Islet precursor cell (in vitro differentiated cells): ENCODE data around the gene IFNAR2.
"Not testable (repeated sequence)": the region's sequence is repeated elsewhere in the genome, so short reads cannot be mapped to it uniquely, and the experiment has no call there.

Source experiments
- DNase-seq: peaks from one replicate; pipeline ENCODE4 v3.0.0-alpha.2; 2018

The IFNAR2 gene

DNA sequence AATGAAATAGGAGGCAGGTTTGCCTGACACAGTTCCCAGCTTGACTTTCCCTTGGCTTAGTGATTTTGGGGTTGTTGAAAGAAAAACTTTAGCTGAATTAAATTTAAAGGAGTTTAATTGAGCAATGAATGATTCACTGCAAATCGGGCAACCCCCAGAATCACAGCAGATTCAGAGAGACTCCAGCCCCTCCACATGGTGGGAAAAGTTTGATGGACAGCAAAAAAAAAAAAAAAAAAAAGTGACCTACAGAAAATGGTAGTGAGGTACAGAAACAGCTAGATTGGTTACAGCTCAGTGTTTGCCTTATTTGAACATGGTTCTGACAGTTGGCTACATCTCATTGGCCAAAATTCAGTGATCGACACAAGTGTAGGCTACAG lies 12.6 kb upstream of the IFNAR2 start:
- DNase-seq = no peak

DNA sequence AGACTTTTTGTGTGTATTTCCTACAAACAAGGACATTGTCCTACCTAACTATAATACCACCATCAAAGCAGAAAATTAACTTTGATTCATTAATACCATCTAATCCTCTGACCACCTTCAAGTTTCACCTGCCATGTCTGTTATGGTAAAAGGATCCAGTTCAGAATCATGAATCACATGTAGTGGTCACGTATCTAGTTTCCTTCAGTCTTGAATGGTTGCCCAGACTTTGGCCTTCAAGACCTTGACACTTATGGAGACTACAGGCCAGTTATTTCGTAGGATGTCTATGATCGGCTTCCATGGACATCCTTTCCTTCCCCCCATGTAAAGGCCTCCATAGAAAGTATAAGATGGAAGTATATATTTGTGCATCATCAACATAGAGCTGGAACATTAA lies 10.4 kb upstream of the IFNAR2 start:
- DNase-seq = no peak

DNA sequence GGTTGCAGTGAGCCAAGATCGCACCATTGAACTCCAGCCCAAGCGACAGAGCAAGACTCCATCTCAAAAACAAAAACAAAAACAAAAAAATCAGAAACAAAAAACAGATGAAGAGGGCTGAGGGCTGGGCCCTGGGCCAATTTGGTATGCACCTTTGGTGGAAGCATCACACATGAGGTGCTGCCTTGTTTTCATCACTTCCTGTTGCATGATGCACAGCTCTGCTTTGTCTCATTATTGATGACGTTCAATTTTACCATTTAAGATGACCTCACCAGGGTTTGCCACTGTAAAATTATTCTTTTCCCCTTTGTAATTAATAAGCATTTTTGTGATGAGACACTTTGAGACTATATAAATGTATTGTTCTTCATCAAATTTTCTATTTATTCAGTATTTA lies 9.8 kb upstream of the IFNAR2 start:
- no peak for DNase-seq

DNA sequence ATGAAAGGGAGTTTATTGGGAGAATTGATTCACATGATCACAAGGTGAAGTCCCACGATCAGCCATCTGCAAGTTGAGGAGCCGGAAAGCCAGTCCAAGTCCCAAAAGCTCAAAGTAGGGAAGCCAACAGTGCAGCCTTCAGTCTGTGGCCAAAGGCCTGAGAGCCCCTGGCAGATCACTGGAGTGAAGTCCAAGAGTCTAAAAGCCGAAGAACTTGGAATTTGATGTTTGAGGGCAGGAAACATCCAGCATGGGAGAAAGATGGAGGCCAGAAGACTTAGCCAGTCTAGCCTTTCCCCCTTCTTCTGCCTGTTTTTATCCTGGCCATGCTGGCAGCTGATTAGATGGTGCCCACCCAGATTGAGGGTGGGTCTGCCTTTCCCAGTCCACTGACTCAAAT lies 4.4 kb upstream of the IFNAR2 start:
- not testable (repeated sequence) for DNase-seq

DNA sequence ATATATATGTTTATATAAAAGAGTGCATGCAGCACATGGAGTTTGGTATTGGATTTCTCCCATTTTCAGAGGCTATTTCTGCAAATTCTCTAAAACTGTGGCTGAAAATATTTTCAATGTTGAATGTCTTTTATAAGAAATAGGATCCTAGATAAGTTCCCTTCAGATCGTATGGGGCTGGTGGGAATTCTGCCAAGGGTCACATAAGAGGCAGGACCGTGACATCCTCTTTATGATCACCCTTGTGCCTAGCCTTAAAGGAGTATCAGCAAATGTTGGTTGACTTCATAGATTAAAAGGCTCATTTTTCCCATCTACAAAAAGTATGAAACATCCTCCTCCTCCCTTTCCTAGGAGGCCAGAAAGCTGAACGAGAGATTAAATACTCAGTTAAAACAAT lies 1.3 kb upstream of the IFNAR2 start:
- DNase-seq = no peak

DNA sequence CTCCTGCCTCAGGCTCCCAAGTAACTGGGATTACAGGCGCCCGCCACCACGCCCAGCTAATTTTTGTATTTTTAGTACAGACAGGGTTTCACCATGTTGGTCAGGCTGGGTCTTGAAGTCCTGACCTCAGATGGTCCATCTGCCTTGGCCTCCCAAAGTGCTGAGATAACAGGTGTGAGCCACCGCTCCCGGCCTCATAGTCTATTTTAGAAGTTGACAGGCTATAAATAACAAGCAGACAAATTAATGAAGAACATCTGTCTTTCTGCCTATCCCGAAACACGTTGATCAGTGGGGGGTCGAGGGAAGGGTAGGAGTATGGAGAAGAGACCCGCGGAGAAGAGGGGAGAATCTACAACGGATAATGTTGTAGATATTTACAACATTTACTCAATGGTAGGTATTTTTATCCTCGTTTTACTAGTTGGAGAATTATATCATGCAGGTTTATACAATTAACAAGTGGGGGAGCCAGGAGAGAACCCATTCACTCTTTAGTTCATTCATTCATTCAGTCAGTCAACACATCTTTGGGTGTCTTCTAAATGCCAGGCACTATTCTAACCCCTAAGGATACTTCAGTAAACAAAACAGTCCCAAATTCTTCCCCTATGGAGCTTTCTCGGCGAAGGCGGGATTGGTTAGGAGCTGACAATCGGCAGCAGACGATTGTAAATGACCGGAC lies 497 bp upstream of the IFNAR2 start:
- no peak for DNase-seq

DNA sequence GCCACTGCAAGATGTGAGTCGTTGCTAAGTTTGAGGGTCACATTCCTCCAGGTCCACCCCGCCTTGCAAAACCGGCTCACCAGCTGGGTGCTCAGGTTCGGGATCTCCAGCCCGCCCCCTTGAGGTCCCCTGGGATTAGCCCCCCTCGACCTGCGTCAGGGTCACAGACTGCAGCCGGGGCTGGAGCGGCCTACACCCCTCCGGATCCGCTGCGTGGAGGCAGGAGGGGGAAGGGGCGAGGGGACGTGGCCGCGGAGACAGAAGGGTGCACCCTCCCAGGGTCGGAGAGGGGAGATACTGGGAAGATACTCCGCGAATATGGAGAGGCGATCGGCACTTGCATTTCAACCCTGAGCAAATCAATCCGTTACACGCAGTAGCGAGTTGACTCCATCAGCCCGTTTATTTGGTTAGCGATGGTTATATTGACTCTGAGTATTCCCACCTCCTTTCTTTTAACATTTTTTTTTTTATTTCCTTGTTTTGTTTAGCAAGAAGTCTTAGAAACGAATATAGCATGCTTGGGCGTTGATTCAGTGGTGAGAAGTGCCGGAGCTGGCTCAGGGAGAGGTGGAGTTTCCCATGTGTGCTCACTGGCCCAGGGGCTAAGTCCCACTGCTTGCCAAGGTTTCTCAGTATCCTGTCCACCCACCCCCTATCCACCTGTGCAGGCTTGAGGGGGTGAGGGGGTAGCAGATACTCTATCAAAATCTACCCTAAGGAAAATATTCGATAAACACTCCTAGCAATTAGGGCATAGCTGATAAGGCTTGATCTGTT lies 997 bp downstream of the IFNAR2 start:
- peak; percentile 64 for DNase-seq

DNA sequence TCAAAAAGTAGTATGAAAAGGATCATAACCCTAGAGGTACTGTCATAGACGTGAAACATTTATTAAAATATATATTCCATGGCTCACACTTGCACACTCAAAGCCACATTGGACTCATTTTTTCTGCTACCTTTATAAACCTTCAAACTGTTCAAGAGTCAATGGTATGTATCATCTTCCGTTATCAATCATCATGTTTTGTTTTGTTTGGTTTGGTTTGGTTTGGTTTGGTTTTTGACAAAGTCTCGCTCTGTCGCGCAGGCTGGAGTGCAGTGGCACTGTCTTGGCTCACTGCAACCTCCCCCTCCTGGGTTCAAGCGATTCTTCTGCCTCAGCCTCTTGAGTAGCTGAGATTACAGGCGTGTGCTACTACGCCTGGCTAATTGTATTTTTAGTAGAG lies 1.8 kb downstream of the IFNAR2 start:
- no peak for DNase-seq

DNA sequence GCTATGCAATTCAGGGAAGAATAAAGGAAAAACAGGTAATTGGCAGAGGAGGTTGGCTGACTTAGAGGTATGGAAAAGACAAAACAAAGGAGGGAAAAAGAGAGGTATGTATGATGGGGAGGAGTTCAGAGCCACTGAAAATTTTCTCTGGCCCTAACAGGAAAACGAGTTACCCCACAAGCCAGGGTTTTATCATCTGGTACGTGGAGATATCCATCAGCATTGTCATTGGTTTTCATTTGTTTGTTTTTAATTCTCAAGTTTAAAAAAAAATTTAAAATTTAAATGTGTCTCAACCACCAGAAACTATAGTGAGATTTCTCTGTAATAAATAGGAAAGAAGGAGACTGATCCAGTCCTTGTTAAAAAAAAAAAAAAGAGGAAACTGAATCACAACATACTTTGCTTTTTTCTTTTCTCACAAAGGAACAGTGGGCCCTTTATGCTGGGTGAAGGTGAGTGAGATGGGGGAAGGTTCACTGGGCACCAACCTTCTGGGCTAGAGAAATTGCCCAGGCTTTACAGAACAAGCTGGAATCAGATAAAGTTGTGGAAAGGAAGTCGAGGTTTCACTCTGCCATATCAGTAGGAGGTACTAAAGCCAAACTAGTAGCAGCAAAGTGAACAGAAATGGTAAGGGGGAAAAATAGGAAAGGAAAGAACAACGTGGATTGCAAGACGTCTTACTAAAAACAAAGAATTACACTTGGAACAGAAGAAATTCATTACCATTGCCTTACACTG lies 2.7 kb downstream of the IFNAR2 start:
- peak; percentile 60 for DNase-seq

DNA sequence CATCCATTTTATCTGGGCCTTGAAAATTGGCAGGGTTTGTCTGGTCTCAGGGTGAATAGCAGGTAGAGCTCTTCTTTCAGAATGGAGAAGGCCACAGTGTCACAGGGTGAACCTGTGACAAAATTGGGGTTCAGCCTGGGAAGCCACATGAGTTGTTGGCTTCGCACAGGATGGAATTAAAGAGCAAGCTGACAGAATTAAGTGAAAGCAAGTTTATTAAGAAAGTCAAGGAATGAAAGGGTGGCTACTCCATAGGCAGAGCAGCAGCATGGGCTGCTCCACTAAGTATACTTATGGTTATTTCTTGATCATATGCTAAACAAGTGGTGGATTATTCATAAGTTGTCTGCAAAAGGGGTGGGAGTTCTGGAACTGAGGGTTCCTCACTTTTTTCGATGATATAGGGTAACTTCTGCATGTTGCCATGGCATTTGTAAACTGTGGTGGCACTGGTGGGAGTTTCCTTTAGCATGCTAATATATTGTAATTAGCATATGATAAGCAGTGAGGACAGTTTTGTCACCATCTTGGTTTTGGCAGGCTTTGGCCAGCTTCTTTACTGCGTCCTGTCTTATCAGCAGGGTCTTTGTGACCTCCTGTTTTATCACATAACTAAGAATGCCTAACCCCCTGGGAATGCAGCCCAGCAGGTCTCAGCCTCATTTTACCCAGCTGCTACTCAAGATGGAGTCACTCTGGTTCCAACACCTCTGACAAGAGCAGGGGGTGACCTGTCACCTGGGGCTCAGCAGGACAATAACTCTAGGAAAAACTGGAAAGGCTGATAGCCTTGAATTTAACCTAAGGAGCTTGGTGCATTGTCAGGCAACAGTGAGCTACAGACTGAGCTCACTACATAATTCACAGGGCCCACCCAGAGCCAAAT lies 5.1 kb downstream of the IFNAR2 start:
- DNase-seq = no peak

DNA sequence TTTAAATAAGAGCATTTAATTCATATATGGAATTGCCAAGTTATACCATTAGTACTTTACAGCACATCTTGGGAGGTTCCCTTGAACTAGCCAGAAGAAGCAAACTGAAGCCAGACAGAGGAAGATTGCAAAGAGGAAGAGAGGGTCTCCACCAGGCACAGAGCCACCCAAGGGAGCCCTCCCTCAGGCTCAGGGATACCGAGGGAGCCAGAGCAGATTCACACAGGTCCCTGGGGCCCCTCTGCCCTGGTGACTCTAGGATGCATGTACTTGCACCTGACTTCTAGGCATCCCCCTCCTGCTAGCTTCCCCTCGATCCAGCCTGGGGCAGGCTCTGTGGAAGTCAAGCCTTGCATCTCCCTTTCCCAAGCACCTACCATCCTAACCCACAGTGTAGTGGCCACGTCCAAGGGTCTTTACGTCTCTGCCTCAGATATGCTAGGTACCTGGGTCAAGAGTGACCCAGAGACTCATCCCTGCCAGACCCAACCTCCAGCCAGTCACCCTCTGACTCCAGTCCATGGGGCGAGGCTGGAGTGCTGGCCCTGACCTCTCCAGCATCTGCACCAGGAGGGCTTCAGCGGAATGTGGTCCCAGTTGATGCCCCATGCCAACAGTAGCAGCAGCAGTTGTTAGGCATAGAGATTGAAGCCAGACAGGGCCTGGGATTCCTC lies 6.4 kb downstream of the IFNAR2 start:
- no peak for DNase-seq

DNA sequence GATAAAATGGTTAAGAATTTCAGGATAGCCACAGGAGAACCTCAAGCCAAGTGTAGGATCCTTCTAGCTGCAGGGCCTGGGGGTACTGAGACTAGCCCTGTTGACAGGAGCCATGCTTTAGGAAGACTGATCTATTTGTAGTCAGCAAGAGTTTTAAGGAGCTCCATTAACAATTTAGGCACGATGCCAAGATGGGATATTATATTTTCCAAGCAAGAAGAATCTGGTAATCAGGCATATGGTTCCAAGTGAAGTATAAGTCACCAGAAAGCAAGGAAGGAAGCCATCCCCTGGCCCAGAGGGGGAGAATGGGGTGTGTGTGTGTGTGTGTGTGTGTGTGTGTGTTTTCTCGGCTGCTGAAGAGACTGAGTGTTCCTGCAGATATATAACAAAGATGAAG lies 7.0 kb downstream of the IFNAR2 start:
- no peak for DNase-seq

DNA sequence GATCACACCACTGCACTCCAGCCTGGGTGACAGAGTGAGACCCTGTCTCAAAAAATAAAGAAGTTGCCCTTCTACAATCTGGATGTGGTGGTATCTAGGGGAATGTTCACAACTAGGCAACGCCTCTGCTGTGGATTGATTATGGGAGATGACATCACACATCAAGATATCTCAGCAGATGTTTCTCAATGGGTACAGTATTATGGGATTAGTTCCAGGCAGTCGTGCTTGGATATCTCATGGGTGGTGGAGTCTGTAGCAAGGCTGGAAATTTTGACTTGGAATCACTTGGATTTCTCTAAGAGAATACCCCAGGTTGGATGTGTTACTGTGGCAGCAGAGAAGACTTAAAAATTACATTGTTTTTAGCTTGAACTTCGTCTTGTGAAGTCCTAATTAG lies 7.7 kb downstream of the IFNAR2 start:
- DNase-seq = no peak

DNA sequence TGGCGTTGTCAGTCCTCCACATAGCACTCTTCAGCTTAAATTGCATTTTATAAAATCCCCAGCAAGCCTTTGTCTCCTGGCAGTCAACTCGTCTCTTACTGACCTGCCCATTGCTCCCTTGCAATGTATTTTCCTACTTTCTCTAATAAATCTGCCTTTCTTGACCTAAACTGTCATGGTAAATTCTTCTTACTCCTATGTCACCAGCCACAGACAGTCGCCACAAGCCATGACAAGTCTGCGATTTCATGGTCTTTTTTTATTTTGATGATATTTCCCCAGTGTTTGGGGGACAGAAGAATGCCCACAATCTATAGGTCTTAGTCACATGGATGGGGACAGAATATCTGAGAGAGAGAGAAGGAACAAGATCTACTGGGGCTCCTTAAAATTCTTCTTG lies 8.4 kb downstream of the IFNAR2 start:
- DNase-seq = no peak

DNA sequence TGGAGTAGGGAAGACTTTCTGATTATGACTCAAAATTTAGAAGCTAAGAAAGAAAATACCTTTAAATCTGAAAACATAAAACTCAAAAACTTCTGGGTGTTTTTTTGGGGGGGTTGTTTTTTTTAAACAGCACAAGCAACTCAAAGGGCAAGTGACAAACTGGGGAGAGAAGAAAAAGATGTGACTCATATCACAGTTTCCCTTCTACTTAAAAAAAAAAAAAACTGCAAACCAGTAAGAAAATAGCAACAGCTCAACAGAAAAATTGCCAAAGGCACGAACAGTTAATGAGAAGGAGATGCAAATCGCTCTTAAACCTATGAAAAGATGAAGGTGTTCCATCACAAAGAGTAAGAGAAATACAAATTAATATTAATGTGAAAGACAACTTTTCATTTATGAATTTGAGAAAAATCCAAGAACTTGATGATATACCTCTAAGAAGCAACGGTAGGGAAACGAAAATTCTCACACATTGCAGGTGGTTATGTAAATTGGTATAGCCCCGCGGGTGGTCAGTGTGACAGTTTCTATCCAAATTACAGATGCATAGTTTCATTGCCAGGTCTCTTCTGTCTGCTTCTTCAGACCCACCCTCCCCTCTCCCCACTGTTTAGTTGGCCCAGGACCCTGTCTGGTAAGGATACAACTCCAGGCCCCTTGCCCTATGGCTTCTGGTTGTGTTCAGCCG lies 9.0 kb downstream of the IFNAR2 start:
- no peak for DNase-seq

DNA sequence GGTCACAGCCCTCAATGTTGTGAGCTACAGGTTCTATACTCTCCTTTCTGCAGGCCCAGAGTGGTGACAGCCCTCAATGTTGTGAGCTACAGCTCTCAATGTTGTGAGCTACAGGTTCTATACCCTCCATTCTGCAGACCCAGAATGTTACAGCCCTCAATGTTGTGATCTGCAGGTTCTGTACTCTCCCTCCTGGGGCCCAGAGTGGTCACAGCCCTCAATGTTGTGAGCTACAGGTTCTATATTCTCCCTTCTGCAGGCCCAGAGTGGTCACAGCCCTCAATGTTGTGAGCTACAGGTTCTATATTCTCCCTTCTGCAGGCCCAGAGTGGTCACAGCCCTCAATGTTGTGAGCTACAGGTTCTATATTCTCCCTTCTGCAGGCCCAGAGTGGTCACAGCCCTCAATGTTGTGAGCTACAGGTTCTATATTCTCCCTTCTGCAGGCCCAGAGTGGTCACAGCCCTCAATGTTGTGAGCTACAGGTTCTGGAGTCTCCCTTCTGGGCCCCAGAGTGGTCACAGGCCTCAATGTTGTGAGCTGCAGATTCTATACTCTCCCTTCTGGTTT lies 9.9 kb downstream of the IFNAR2 start:
- DNase-seq = not testable (repeated sequence)

DNA sequence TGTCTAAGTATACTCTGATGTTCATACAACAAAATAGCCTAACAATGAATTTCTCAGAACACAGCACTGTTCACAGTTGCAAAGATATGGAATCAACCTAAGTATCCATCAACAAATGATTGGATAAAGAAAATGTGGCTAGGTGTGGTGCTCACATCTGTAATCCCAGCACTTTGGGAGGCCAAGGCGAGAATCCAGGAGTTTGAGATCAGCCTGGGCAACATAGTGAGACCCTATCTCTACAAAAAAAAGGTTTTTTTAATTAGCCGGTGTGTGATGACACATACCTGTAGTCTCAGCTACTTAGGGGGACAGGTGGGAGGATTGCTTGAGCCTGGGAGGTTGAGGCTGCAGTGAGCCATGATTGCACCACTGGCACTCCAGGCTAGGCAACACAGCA lies 10.7 kb downstream of the IFNAR2 start:
- no peak for DNase-seq

DNA sequence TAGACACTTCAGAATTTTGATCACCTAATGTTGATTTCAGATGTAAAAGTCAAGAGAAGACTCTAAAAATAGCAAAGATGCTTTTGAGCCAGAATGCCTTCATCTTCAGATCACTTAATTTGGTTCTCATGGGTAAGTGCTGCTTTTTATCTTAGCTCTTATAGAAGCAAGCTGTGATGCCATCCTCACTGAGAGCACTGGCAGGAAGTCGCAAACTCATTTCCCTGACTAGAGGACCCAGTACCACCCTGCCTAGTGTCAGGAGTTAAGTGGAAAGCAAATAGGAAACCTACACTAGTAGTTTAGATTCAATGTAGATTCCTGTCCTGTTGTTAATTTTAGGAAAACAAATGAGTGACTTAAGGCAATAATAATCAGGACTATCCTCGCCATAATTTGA lies 12.1 kb downstream of the IFNAR2 start:
- DNase-seq = no peak

DNA sequence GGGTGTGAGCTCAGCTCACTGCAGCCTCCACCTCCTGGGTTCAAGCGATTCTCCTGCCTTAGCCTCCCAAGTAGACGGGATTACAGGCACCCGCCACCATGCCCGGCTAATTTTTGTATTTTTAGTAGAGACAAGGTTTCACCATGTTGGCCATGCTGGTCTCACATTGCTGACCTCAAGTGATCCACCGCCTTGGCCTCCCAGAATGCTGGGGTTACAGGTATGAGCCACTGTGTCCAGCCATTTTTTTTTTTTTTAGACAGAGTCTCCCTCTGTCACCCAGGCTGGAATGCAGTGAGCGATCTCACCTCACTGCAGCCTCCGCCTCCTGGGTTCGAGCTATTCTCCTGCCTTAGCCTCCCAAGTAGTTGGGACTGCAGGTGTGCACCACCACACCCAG lies 13.1 kb downstream of the IFNAR2 start:
- DNase-seq = not testable (repeated sequence)

DNA sequence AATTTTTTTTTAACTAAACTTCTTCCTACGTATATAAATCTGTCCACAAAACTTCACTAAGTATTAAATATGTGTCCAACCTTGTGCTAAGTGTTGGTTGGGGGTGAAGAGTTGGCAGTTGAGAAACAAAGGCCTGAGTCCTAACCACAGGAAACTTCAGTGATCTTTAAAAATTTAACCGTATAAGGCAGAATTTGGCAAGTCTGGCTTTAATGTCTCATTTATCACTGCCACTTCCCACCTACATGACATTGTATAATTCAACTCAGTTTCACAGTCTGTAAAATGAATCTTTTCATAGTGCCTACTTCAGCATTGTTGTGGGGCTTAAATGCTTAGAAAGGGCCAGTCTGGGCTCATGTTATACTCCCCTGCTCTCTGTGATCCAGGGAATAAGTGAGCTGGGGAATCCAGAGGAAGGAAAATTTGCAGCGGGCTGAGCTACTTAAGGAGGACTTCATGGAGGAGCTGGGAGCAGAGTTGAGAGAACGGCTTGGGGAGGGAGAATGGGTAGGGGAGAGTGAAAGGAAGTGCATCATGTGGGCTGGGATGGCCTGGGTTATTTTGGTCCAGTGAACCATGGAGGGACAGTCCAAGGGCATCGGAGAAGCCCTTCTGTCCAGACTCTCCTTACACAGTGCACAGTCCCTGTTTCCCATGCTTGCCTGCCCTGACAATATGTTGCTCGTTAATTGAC lies 14.5 kb downstream of the IFNAR2 start:
- DNase-seq = no peak

DNA sequence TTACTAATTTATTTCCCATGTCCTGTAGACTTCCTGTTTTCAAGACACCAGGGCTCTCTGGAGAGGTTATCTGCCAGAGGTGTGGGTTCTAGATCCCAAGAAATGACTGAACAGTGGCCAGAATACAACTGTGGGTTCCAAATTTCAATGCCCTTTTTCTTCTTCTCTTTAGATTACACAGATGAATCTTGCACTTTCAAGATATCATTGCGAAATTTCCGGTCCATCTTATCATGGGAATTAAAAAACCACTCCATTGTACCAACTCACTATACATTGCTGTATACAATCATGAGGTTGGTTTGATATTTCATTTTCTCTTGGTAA lies 15.0 kb downstream of the IFNAR2 start:
- DNase-seq = no peak
